Measurements from ENCODE around the gene SETD2. TPM values are rescaled to one million over a fixed set of nuclear protein-coding genes. Genes with fewer than 3 reads are reported as not detected.

Gene SETD2
- polyA plus RNA-seq, 4 donors: 15.9 to 38.3 (median 18.7) TPM

GRCh38 chr3:47007482-47008233 is 156.3 kb downstream of the SETD2 start:
- DNase-seq (no peak), FAIRE-seq (no peak)
- Histone ChIP-seq H3K9me3 (ENCODE audit: control insufficient read depth in 2 of 2, insufficient read depth in 1 of 2, low read depth in 1 of 2, low read length in 1 of 2) (no peaks in the 10 kb centered on the region), H3K4me3 (ENCODE audit: low read depth in 1 of 3, low read length in 3 of 3) (no peak overlapping the region), H3K4me1 (ENCODE audit: control insufficient read depth in 3 of 3, insufficient read depth in 2 of 3, low read depth in 1 of 3, low read length in 2 of 3) (peaks cover 0 to 12% (median 3%) of the 10 kb centered on the region in 3 donors), H3K36me3 (ENCODE audit: control insufficient read depth in 3 of 3, insufficient read depth in 2 of 3, low read depth in 1 of 3, low read length in 3 of 3) (peaks cover 0 to 73% (median 11%) of the 10 kb centered on the region in 3 donors), H3K27ac (ENCODE audit: low read depth in 1 of 3, low read length in 2 of 3) (no peak overlapping the region), H3K27me3 (ENCODE audit: control insufficient read depth in 3 of 3, insufficient read depth in 3 of 3, low read length in 3 of 3) (no peaks in the 10 kb centered on the region)
- WGBS, 3 donors: 88 to 92% (median 90%) methylated on average over 16 of the region's 16 CpGs

DNA sequence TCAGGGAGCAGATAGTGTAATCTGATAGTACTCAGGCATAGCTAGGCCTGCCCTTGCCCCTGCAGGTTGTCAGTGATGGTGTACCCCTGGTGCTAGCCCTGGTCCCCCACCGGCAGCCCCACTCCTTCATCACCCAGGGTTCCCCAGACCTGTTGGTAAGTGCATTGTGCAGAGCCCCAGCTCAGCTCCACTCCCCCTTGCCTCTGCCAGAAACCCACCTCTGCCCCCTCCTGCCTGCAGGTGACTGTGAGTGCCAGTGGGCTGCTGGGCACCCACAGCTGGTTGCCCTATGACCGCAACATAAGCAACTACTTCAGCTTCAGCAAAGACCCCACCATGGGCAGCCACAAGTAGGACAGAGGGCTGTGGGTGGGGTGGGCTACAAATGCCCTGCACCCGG is 156.9 kb downstream of the SETD2 start:
- Histone ChIP-seq H3K4me3 (ENCODE audit: low read depth in 1 of 3, low read length in 3 of 3) (no peak overlapping the region), H3K27me3 (ENCODE audit: control insufficient read depth in 3 of 3, insufficient read depth in 3 of 3, low read length in 3 of 3) (no peaks in the 10 kb centered on the region), H3K4me1 (ENCODE audit: control insufficient read depth in 3 of 3, insufficient read depth in 2 of 3, low read depth in 1 of 3, low read length in 2 of 3) (peaks cover 0 to 12% (median 3%) of the 10 kb centered on the region in 3 donors), H3K9me3 (ENCODE audit: control insufficient read depth in 2 of 2, insufficient read depth in 1 of 2, low read depth in 1 of 2, low read length in 1 of 2) (no peaks in the 10 kb centered on the region), H3K27ac (ENCODE audit: low read depth in 1 of 3, low read length in 2 of 3) (no peak overlapping the region), H3K36me3 (ENCODE audit: control insufficient read depth in 3 of 3, insufficient read depth in 2 of 3, low read depth in 1 of 3, low read length in 3 of 3) (peaks cover 0 to 75% (median 11%) of the 10 kb centered on the region in 3 donors)
- 78 to 91% (median 91%) methylated on average over 3 of the region's 3 CpGs for WGBS, 3 donors
- FAIRE-seq (no peak), DNase-seq (no peak)

DNA sequence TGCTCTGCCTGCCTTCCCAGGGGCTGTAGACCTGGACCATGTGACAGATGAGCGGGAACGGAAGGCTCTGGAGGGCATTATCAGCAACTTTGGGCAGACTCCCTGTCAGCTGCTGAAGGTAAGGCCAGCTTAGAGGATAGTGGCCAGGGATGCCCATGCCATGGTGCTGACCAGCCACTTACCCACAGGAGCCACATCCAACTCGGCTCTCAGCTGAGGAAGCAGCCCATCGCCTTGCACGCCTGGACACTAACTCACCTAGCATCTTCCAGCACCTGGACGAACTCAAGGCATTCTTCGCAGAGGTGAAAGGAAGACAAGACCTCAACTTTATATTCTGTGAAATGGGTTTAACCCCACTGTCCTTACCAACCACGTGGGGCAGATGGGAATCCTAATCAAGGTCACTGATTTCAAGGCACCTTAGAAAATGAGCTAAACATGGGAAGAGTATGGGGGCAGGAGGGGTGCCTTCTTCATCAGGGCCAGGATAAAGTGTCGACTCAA is 157.7 kb downstream of the SETD2 start:
- Histone ChIP-seq H3K4me1 (ENCODE audit: control insufficient read depth in 3 of 3, insufficient read depth in 2 of 3, low read depth in 1 of 3, low read length in 2 of 3) (peaks cover 0 to 12% (median 3%) of the 10 kb centered on the region in 3 donors), H3K27me3 (ENCODE audit: control insufficient read depth in 3 of 3, insufficient read depth in 3 of 3, low read length in 3 of 3) (no peaks in the 10 kb centered on the region), H3K27ac (ENCODE audit: low read depth in 1 of 3, low read length in 2 of 3) (no peak overlapping the region), H3K36me3 (ENCODE audit: control insufficient read depth in 3 of 3, insufficient read depth in 2 of 3, low read depth in 1 of 3, low read length in 3 of 3) (peaks cover 0 to 83% (median 11%) of the 10 kb centered on the region in 3 donors), H3K4me3 (ENCODE audit: low read depth in 1 of 3, low read length in 3 of 3) (no peak overlapping the region), H3K9me3 (ENCODE audit: control insufficient read depth in 2 of 2, insufficient read depth in 1 of 2, low read depth in 1 of 2, low read length in 1 of 2) (no peaks in the 10 kb centered on the region)
- DNase-seq (no peak), FAIRE-seq (no peak)
- 87 to 91% (median 88%) methylated on average over 9 of the region's 9 CpGs for WGBS, 3 donors

DNA sequence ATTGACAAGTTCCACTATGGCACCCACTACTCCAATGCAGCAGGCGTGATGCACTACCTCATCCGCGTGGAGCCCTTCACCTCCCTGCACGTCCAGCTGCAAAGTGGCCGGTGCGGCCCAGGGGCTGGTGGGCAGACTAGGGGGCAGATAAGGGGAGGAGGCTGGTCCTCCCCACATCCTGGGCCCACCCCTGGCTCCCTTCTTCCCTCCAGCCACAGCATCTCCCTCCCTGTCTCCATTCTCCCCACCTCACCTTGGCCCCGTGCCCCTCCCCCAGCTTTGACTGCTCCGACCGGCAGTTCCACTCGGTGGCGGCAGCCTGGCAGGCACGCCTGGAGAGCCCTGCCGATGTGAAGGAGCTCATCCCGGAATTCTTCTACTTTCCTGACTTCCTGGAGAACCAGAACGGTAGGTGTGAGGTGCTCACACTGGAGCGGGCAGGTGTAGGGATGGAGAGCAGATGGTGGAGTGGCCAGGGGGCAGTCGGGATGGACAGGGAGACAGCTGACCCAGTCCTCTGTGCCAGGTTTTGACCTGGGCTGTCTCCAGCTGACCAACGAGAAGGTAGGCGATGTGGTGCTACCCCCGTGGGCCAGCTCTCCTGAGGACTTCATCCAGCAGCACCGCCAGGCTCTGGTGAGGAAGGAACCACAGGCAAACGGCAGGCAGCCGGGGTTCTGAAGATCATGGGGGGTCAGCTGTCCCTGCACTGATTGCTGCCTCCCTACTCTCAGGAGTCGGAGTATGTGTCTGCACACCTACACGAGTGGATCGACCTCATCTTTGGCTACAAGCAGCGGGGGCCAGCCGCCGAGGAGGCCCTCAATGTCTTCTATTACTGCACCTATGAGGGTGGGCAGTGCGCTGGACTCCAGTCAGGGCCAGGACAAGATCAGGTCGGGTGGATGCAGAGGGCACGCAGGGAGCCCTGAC is 158.4 kb downstream of the SETD2 start:
- FAIRE-seq: no peak
- WGBS, 3 donors: 80 to 85% (median 82%) methylated on average over 31 to 32 of the region's 32 CpGs
- Histone ChIP-seq H3K4me3 (ENCODE audit: low read depth in 1 of 3, low read length in 3 of 3) (no peak overlapping the region), H3K9me3 (ENCODE audit: control insufficient read depth in 2 of 2, insufficient read depth in 1 of 2, low read depth in 1 of 2, low read length in 1 of 2) (no peaks in the 10 kb centered on the region), H3K36me3 (ENCODE audit: control insufficient read depth in 3 of 3, insufficient read depth in 2 of 3, low read depth in 1 of 3, low read length in 3 of 3) (peaks cover 3 to 86% (median 14%) of the 10 kb centered on the region in 3 donors), H3K27ac (ENCODE audit: low read depth in 1 of 3, low read length in 2 of 3) (no peak overlapping the region), H3K4me1 (ENCODE audit: control insufficient read depth in 3 of 3, insufficient read depth in 2 of 3, low read depth in 1 of 3, low read length in 2 of 3) (peaks cover 0 to 12% (median 3%) of the 10 kb centered on the region in 3 donors), H3K27me3 (ENCODE audit: control insufficient read depth in 3 of 3, insufficient read depth in 3 of 3, low read length in 3 of 3) (no peaks in the 10 kb centered on the region)
- DNase-seq: no peak

DNA sequence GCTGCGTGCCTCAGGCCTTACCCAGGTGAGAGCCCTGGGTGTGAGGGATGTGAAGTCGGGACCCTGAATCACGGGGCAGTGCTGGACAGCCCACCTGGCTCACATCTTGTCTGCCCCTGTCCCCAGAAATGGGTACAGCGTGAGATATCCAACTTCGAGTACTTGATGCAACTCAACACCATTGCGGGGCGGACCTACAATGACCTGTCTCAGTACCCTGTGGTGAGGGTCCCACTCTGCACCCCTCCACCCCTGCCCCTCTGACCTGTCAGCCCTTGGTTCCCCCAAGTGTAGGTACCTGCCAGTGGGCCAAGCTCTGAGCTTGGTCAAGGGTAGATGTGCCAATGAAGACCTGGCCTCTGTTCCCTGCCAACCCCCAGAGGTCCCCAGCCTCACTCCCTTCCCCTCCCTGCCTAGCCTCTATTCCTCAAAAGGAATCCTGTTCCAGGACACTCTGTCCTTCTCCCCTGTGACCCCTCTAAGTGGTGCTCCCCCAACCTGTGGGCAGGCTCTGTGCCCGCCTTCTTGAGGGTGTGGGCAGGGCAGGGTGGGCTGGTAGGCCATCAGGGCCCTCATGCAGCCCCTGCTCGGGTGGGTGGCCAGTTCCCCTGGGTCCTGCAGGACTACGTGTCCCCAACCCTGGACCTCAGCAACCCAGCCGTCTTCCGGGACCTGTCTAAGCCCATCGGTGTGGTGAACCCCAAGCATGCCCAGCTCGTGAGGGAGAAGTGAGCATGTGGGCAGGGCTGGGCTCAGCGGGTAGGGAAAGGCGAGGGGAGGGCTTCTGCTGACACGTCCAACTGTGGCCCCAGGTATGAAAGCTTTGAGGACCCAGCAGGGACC is 159.3 kb downstream of the SETD2 start:
- 93 to 95% (median 94%) methylated on average over 16 to 17 of the region's 17 CpGs for WGBS, 3 donors
- H3K36me3 ChIP-seq (ENCODE audit: control insufficient read depth in 3 of 3, insufficient read depth in 2 of 3, low read depth in 1 of 3, low read length in 3 of 3): peaks cover 6 to 89% (median 14%) of the 10 kb centered on the region in 3 donors
- DNase-seq (no peak), FAIRE-seq (no peak)
- H3K9me3 ChIP-seq (ENCODE audit: control insufficient read depth in 2 of 2, insufficient read depth in 1 of 2, low read depth in 1 of 2, low read length in 1 of 2): no peaks in the 10 kb centered on the region
- no peak overlapping the region for H3K27ac ChIP-seq (ENCODE audit: low read depth in 1 of 3, low read length in 2 of 3)
- H3K4me3 ChIP-seq (ENCODE audit: low read depth in 1 of 3, low read length in 3 of 3): no peak overlapping the region
- H3K4me1 ChIP-seq (ENCODE audit: control insufficient read depth in 3 of 3, insufficient read depth in 2 of 3, low read depth in 1 of 3, low read length in 2 of 3): peaks cover 0 to 5% (median 3%) of the 10 kb centered on the region in 3 donors
- H3K27me3 ChIP-seq (ENCODE audit: control insufficient read depth in 3 of 3, insufficient read depth in 3 of 3, low read length in 3 of 3): no peaks in the 10 kb centered on the region

DNA sequence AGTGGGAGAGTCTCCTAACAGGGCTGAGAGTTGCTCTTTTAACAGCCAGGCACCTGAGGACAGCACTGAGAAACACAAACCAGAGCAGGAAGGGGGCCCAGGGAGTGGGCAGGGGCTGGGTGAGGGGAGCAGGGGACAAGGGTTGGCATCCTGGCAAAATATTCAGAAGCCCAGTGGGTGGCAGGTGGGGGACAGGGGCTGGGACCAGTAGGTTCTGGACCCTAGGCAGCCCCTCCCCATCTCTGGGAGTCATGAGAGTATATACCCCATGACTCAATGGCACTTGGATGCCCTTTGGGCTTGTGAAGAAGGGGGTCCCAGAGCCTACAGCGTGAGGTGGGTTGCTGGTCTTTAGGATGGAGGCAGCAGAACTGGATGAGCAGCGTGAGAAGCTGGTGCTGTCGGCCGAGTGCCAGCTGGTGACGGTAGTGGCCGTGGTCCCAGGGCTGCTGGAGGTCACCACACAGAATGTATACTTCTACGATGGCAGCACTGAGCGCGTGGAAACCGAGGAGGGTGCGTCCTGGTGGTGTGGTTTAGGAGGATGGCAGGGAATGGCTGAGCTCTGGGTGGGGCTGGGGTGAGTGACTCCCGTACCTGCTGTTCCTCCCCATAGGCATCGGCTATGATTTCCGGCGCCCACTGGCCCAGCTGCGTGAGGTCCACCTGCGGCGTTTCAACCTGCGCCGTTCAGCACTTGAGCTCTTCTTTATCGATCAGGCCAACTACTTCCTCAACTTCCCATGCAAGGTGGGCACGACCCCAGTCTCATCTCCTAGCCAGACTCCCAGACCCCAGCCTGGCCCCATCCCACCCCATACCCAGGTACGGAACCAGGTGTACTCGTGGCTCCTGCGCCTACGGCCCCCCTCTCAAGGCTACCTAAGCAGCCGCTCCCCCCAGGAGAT is 160.2 kb downstream of the SETD2 start:
- H3K27ac ChIP-seq (ENCODE audit: low read depth in 1 of 3, low read length in 2 of 3): no peak overlapping the region
- no peaks in the 10 kb centered on the region for H3K9me3 ChIP-seq (ENCODE audit: control insufficient read depth in 2 of 2, insufficient read depth in 1 of 2, low read depth in 1 of 2, low read length in 1 of 2)
- H3K4me3 ChIP-seq (ENCODE audit: low read depth in 1 of 3, low read length in 3 of 3): no peak overlapping the region
- peaks cover 6 to 98% (median 14%) of the 10 kb centered on the region in 3 donors for H3K36me3 ChIP-seq (ENCODE audit: control insufficient read depth in 3 of 3, insufficient read depth in 2 of 3, low read depth in 1 of 3, low read length in 3 of 3)
- WGBS, 3 donors: 94 to 95% (median 95%) methylated on average over 25 to 27 of the region's 27 CpGs
- no peaks in the 10 kb centered on the region for H3K27me3 ChIP-seq (ENCODE audit: control insufficient read depth in 3 of 3, insufficient read depth in 3 of 3, low read length in 3 of 3)
- peaks cover 0 to 7% (median under 1%) of the 10 kb centered on the region in 3 donors for H3K4me1 ChIP-seq (ENCODE audit: control insufficient read depth in 3 of 3, insufficient read depth in 2 of 3, low read depth in 1 of 3, low read length in 2 of 3)
- DNase-seq (no peak), FAIRE-seq (no peak)

GRCh38 chr3:47003056-47003410 is 160.9 kb downstream of the SETD2 start:
- peaks cover 0 to 12% (median 0%) of the 10 kb centered on the region in 3 donors for H3K4me1 ChIP-seq (ENCODE audit: control insufficient read depth in 3 of 3, insufficient read depth in 2 of 3, low read depth in 1 of 3, low read length in 2 of 3)
- H3K27ac ChIP-seq (ENCODE audit: low read depth in 1 of 3, low read length in 2 of 3): no peak overlapping the region
- no peaks in the 10 kb centered on the region for H3K27me3 ChIP-seq (ENCODE audit: control insufficient read depth in 3 of 3, insufficient read depth in 3 of 3, low read length in 3 of 3)
- no peak overlapping the region for H3K4me3 ChIP-seq (ENCODE audit: low read depth in 1 of 3, low read length in 3 of 3)
- peaks cover 6 to 99% (median 14%) of the 10 kb centered on the region in 3 donors for H3K36me3 ChIP-seq (ENCODE audit: control insufficient read depth in 3 of 3, insufficient read depth in 2 of 3, low read depth in 1 of 3, low read length in 3 of 3)
- H3K9me3 ChIP-seq (ENCODE audit: control insufficient read depth in 2 of 2, insufficient read depth in 1 of 2, low read depth in 1 of 2, low read length in 1 of 2): no peaks in the 10 kb centered on the region
- FAIRE-seq (no peak), DNase-seq (no peak)
- WGBS, 3 donors: 83 to 91% (median 90%) methylated on average over 10 of the region's 10 CpGs
